MM.1S (cell line): Measurements from ENCODE around the gene PRKCE.
"Not testable (repeated sequence)": the region's sequence is repeated elsewhere in the genome, so short reads cannot be mapped to it uniquely, and the experiment has no call there.

ENCODE experiments used
- CTCF ChIP-seq: fragments of 300-600 bp; sonication (generic); IDR thresholded peaks from 2 replicates; pipeline ENCODE4 v1.5.1; 2016; ENCODE audit warnings: antibody characterized with exemption, low read length, mixed read lengths
- EZH2 ChIP-seq: fragments of 300-600 bp; sonication (generic); optimal IDR thresholded peaks from 2 replicates; pipeline ENCODE3; 2017; ENCODE audit warnings: low read depth, mild to moderate bottlenecking, antibody characterized with exemption, low read length, mixed read lengths

GRCh38 chr2:45858872-45859271 is 207.4 kb downstream of the PRKCE start:
- TF ChIP-seq CTCF, EZH2: not testable (repeated sequence)
